ENCODE measurements around the gene ATOH8.

ATOH8 gene

DNA sequence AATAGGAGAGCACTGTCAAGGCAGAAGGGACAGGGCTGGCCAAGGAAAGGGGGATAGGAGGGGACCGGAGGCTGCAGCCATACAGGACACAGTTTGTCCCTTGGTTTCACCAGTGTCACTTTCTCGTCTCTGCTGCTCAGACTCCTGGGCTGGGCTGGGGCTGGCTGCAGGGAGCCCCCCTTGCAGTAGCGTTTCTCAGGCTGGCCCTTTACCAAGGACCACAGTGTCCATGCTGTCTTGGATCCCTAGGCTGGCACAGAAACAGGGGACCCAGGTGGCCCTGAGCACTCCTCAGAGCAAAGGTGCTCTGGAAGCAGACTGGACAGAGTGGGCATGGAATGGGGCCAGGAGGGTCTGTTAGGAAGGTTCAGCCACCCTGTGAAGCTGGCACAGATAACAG lies 34.8 kb downstream of the ATOH8 start:
- no peak for DNase-seq

DNA sequence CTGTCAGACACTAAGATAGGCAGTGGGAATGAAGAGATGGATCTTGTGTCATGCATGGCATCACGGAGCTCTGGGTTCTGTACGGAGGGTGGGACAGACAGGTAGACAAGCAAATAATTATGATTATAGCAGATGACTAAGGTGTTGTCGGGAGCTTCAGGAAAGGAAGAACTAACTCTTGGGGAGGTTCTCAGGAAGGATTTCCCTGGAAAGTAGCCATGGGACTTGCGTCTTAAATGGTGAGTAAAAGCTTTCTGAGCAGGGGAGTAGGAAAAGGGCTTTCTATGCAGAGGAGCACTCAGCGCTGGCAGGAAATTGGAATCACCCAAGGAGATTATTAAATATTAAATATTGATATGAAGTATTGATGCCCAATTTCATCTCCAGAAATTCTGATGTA lies 35.5 kb downstream of the ATOH8 start:
- DNase-seq, result no peak

DNA sequence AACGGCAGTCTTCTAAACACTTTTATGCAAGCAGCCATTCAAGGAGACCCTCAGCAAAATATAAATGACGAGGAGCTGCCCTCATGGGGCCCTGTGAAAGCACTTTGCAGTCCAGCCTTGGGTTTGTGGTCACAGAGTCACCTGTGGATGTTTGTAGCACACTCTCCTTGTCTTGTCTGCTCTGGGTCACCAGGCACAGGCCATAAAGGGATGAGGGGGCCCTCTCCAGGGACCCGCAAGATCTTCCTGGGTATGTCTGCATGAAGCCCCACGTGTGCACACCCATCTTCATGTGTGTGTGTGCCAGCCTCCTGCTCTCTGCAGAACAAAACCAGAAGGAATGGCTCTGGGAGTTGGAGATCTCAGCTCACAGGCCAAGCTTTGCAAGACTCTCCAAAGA lies 36.2 kb downstream of the ATOH8 start:
- no peak for DNase-seq

DNA sequence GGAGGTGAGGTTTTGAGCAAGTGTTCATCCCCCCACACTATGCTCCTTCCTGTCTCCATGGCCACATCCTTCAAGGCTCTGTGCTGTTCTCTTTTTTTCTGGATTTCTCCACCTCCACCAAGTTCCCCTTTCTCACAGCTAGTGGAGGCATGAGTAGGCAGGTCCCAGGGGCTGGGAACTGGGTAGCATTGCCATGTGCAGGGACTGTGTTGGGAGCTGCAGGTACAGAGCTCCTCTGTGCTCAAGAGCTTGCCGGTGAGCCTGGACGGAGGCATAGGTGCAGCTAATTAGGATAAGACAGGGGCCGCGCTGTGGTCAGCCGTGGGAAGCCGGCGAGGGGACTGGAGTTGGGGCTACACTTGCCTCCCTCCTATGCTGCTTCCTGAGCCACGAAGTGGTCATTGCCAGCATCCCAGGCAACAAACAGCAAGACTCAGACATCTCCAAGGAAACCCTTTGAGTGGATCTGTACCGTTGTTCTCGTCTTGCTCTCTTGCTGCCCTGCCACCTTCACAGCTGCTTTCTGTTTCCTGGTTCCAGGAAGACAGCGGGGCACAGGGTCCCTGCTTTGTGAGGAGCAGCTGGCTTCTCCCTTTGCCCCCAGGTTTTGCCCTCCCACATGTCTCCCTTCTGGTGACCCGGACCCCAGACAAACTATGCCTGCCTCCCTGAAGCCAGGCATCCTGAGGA lies 36.9 kb downstream of the ATOH8 start:
- no peak for DNase-seq

DNA sequence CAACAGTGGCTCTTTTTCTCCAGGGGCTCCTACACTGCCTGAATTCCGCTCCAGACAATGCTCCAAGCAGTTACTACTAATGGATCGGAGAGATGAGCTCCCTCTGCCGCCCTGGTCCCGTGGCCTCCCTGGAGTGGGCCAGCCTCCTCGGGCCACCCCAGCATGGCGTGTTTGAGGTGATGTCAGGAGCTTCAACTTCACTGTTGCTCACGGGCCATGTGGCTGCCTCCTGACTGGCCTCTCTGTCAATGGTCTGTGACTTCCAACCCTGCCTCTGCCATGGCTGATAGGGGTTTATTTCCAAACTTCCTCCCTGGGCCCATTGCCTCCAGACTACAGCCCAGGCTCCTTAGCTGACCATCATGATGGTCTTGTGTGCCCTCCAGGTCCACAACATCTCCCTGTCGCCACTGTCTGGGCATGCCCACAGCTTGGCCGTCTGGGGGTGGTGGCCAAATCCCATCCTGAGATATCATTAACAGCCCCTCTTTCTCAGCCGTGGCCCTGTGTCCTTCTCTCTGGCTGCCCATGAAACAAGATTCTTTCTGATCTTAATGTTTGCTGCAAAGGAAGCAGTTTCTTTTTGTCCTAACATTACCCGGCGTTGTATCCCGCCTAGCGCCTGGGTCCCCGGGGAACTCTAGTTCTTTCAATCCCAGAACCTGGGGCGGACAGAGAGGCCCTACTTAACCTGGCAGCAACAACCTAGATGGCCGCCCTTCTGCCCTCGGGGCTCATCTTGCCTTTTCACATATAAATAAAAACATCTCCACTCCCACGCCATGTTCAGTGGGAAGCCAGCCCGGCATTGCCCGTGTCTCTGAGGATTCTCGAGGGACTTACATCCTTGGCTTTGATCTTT lies 38.1 kb downstream of the ATOH8 start:
- no peak for DNase-seq

DNA sequence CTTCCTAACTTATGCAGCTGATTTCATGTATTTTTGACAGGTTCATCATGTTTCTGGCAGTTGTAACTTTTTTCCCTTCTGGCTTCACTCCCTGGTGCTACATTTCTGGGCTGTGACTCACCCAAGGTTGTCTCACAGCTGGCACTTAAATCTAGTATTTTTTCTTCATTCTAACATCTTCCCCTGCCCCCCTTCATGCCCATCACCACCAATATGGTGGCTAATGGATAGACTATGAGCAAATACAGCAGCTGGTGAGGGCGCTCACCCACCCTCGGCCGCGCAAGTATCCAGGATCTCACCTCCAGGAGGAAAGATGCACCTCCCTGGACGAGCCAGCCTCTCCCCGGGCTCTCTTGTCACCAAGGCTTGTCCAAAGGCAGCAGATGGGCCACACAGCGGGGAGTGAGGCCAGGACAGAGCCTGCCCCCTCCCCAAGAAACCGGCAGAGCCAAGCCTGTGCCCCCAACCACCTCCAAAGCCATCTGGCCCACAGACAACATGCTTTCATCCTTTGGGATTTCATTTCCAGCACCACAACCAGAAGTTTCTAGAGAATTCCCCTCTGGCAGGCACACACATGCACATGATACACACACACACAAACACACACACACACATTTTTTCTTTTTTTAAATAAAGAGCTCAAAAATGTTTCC lies 39.1 kb downstream of the ATOH8 start:
- DNase-seq, result no peak

DNA sequence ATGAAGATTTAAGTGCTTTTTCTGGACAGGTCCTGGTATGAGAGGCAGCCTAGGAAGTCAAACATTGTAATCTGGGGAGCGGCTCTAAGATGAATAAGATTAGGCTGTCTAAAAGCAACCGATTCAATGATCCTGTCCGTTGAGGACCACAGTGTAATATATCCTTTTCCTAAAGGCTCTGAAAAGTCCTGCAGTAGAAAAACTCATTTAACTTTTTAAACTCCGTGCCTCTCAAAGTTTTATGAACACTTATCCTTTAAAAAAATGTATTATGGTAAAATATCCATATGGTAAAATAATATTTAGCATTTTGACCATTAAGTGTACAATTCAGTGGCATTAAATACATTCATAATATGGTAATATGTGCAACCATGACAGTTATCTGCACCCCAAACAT lies 39.8 kb downstream of the ATOH8 start:
- no peak for DNase-seq

DNA sequence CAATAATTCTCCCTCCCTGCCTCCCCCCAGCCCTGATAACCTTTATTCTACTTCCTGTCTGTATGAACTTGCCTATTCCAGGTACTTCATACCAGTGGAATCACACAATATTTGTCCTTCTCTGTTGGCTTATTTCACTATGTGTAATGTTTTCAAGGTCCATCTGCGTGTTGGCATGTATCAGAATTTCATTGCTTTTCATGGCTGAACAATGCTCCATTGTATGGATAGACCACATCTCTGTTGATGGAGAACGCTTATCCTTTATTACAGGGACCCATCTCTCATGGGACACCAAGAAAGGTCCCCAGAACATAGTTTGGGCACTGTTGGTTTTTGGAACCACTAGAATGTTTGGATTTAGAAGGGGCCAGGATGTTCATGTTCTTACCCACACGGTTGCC lies 40.2 kb downstream of the ATOH8 start:
- no peak for DNase-seq

DNA sequence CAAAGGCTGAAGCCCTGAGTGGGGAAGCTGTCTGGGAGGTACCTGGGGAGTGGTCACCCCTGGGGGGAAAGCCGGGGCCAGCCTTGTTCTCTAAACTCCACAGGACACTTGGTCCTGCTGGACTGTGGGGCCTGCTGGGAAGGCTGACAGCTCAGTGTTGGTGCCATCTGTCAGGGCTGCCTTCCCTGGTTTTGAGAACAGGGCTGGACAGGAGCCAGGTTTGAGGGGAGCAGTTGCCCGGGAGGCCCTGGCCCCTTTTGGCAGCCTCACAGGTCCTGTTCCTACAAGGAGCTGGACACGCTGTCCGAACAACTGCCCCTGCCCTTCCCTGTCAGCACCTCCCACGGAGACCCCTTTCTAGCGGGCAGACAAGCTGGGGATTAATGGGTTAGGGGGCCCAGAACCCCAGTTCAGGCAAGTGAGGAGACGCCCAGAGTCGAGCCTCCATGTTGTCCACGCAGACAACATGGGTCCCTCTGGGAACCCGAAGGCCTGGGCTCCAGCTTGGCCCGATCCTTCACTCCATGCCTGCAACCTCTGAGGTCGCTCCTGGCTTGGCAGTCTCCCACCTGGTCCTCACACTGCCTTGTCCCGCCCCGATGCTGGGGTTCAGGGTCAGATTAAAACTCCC lies 40.8 kb downstream of the ATOH8 start:
- DNase-seq, result no peak

DNA sequence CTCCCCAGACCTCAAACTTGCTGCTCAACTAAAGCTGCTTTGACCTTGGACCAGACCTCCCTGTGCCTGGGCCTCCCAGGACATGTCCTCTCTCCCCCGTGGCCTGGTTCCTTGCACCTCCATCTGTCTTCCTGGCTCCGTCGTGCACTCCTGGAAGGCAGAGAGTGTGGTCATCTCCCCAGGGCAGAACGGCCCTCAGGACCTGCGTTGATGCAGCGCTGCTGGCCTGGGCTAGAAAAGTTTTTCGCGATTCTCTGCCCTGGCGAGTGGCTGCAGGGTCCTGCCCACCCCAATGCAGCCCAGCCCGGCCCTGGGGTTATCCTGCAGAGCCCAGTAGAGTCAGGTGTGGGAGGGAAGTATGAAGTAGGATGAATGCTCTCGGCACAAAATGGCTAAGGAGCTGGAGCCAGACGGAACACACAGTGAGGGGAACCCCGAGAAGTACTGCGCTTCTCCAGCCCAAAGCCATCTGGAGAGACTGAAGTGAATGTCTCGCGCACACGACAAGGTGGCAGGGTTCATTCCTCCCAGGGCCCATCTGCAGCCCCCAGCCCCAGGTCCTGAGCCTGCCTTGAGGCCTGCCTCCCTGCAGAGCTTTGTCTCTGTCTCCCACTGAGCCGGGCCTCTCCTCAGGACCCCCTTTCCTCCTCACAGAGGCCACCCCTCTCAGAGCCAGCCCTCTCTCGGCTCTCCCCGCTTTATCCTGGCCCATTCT lies 41.7 kb downstream of the ATOH8 start:
- DNase-seq, result no peak

DNA sequence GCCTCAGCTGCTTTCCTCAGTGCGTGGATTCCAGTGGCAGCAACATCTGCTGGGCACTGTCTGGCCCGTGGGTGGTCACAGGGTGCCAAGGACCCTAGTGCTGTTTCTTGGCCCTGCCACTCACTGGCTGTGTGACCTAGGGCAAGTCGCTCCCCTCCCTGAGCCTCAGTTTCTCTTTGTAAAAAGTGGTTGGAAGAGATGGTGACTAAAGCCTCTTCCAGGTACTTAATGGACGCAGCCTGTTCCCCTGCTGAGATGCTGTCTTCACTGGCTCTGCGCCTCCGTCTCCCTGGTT lies 42.2 kb downstream of the ATOH8 start:
- DNase-seq, result no peak

DNA sequence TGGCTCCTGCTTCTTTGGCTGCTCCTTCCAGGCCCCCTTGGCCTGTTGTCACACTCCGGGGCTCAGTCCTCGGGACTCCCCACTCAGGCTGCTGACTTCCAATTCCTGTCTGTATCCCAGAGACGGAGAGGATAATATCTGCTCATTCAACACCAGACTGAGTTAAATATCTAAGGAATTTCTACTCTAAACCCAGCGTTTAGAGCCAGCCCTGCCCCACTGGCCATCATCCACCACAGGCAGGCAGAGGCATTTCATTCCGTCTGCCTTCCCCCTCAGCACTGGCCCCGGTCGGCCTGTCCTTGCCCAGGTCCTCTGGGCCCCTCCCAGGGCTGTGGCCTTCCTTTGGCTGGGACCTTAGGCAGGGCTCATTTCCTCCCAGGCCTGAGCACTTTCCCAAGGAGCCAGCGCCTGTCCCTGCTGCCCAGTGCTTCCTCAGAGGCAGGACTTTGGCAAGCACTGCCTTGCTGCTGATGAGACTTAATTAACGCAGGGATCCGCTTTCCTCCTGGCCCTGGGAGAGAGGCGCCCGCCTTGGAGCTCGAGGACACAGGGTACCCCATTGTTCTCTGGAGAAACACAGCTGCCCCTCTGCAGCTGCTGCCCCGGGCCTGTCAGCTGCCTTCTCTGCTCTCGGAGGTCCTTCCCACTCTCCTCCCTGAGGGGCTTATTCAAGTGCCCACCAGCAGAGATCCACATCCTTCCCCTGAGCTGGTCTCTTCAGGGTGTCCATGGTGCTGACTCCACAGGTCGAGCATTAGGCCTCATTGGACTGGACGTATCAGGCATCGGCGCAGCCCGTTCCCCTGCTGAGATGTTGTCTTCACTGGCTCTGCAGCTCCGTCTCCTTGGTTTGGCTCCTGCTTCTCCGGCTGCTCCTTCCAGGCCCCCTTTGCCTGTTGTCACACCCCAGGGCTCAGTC lies 42.8 kb downstream of the ATOH8 start:
- no peak for DNase-seq

DNA sequence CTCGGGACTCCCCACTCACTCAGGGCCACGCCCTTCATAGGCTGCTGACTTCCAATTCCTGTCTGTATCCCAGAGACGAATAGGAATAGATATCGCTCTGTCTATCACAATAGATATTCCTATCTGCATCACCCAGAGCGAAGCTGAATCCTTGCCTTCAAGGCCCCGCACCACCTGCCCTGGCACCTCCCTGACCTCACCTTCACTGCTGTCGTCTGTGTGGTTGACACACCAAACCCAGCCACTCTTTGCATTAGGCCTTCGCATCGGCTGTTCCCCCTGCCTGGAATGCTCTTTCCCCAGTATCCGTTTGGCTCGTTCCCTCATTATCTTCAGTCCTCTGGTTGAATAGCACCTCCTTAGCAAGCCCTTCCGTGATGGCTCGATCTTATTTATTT lies 43.5 kb downstream of the ATOH8 start:
- DNase-seq, result no peak

DNA sequence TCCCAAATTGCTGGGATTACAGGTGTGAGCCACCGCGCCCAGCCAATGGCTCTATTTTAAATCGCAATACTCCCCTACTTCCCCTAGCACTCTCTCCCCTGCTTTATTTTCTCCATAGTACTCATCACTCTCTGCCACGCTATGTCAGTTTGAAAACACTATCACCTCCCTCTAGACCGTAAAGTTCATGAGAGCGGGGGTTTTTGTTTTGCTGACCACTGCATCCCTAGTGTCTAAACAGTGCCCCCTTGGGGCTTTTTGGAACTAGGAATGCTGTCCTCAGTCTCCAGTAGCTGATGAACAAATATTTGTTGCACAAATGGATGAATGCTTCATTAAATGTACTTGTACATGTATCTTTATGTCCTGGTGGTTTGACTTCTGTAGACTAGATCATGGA lies 44.1 kb downstream of the ATOH8 start:
- DNase-seq, result no peak

DNA sequence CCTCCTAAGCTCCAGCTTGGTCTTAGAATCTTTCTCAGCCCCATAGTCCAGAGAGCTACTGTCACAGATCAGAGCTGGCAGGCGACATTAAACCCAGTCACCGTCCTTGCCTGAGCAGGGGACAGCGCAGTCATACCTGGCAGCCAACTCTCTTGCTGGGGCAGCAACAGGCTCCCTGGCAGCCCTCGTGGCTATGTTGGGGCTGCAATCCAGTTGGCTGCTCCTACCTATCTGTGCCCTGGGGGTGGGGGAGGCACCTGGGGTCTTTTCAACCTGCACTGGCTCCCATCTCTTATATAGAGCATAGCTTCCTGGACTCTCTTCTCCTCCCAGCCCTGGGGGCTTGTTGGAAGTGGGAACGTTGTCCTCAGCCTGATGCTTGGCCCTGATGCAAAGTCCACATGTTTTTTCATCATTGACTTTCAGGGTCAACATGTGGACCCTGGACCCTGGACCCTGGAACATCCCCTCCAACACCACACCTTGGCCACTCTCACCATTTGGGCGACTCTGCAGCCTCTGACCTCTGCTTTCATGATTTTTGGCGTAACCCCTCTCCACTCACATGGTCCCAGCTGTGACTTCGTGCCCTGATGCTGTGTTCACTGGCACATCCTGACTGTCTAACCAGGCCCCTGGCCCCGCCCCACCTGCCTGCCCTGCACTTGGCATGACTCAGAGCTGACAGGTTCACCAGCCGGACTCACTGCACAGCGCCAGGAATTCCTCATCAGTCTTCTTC lies 45.6 kb downstream of the ATOH8 start:
- DNase-seq, result no peak

DNA sequence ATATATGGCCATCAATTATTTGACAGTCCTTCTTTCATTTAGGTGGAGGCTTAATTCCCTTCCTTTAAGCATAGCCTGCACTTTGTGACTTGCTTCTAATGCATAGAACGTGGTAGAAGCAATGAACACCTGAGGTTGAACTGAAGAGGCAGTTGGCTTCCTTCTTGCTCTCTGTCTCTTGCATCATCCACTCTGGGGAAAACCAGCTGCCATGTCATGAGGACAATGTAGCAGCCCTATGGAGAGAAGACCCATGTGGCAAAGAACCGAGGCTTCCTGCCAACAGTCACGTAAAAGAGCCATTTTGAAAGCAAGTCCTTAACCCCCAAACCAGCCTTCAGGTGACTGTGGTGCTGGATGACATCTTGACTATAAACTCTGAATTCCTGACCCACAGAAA lies 46.8 kb downstream of the ATOH8 start:
- no peak for DNase-seq

DNA sequence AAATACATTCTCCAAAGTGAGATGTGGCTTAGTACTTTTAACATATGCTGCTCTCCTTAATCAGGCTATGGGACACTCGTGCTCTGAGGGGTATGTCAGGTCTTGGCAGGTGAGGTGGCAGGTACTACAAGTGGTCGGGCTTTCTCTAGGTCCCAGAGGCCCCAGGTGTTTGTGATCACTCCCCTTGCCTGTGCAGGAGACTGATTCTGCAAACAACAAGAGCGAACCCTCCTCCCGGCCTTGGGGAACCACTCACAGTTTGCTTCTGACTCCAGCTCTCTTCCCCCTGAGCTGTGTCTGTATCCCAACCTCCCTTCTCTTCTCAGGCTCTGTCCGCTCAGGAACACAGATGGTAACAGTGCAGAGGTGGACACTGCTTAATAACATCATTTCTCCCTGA lies 48.1 kb downstream of the ATOH8 start:
- no peak for DNase-seq

DNA sequence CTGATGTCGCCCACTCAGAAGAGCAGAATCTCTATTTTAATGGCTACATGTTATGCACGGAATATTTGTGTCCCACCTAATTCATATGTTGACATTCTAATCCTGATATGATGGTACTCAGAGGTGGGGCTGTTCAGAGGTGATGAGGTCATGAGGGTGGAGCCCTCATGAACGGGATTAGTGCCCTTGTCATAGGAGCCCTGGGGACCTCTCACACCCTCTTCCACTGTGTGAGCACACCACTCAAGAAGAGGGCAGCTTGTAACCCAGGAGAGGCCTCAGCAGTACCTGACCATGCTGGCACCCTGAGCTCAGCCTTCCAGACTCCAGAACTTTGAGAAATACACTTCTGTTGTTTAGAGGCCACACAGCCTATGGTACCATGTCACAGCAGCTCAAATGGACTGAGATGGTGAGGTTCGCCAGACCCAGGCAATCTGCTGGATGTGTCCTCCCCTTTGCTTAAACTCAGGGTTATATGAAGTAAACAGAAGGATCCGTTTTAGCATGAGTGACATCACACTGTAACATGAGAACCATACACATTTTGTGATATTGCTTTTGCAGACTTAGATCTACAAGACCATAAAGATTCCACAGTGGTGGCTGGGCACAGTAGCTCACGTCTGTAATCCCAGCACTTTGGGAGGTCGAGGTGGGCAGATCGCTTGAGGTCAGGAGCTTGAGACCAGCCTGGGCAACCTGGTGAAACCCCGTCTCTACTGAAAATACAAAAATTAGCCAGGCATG lies 48.7 kb downstream of the ATOH8 start:
- no peak for DNase-seq

DNA sequence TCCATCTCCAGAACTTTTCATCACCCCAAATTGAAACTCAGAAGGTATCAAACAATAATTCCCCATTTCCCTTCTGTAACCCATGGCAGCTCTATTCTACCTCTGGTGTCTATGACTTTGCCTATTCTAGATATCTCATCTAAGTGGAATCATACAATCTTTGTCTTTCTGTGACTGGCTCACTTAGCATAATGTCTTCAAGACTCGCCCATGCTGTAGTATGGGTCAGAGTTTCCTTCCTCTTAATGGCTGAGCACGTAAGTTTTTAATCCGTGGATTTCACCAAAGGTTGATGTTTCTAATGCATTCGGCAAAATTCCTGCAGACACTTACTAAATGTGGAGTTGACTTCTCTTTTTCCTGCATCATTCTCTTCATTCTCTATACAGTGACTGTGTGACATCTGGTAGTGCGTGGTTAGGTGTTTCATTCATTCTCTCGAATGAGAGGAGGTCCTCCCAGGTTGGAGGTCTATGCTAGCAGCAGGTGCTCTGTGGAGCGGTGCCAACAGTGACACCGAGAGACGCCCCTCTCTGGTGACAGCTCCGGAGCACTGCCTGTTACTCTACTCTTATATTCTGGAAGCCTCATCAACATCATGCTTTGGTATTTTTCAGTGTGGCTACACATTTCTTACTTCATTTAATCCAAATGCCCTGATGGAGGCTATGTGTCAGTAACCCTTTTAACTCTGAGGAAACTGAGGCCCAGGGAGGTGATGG lies 50.1 kb downstream of the ATOH8 start:
- DNase-seq, result no peak

DNA sequence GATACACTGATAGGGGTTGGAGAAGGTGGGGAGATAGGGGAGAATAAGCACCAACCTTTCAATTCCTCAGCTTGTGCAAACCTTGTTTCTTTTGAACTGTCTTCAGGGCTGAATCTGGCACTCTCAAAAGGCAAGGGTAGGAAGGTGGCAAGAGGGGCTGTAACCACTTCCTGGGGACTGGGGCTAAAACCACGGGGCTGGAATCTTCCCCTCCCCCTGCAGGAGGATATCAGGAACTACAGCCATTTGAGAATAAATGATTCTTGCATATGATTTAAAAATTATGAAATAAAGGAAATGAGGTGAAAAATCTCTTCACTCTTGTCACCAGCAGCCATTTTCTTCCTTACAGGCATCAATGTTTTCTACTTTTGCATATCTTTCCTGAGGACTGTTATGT lies 50.8 kb downstream of the ATOH8 start:
- DNase-seq, result no peak
